ENCODE results near the gene UCK1.

DNA sequence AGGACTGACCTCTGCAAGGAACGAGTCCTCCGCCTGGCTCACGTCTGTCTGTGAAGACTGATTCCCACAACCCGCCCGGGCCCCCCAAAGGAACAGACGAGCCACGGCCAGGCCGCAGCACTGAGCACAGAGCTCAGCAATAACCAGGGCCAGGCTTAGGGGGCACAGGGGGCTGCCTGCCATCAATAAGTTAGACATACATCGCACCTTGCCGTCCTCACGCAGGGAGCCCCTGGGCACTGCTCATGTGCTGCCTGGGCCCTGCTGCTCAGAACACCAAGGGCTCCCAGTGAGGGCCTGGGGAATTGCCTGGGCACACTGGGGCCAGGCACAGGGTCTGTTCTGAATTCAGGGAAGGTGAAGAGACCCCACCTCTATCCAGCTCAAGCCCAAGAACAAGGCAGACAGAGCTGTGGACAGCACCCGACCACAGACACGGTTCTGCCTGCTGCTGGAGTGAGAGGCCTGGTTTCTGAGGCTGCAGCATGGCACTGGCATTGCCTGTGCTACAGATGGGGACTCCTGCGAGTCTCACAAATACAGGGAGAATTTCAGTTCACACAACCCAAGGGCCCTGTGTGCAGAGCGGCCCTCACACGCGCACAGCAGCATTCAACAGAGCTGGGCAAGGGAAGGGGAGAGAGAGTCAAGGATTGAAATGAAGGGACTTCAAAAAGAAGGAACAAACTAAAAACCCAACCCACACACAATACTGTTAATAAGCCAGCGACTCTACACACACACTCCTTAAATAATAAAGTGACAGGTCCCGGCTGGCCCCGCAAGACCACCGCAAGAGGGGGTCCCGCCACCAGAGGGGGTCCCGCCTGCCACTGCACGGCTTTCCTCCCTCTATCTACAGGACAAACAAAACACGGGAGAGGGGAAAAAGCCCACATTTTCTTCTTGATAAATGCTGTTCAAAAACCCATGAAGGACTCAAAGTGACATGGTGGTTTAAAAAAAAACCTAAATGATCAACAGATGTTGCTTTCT, 46.2 kb upstream of the UCK1 start:
- TF ChIP-seq CTCF (IDR thresholded peaks at IDR 0.05; ENCODE audit: low read length) (no peak), EZH2 (optimal IDR thresholded peaks at IDR 0.05; ENCODE audit: low read depth, low read length) (no peak)

Data from MM.1S (cell line).